GM23248 (cell line): ENCODE data around the gene ARSJ. TPM values are rescaled to one million over a fixed set of nuclear protein-coding genes. Genes with fewer than 3 reads are reported as not detected.

ENCODE experiments used
- DNase-seq: peaks from one replicate; pipeline ENCODE4 v3.0.0-alpha.2; 2015
- H2AFZ ChIP-seq: fragments of 200-600 bp; sonication (generic); 2 replicates; pipeline ENCODE4 v1.6.1; 2016; ENCODE audit warnings: antibody characterized with exemption
- H3F3A ChIP-seq: fragments of 200-600 bp; sonication (generic); 2 replicates; pipeline ENCODE4 v1.6.1; 2016; ENCODE audit warnings: mild to moderate bottlenecking, antibody characterized with exemption, mixed run types; ENCODE audit not compliant: insufficient read depth
- H3K27ac ChIP-seq: fragments of 200-600 bp; sonication (generic); 2 replicates; pipeline ENCODE4 v1.5.1; 2016; ENCODE audit warnings: mild to moderate bottlenecking
- H3K27me3 ChIP-seq: fragments of 200-600 bp; sonication (generic); replicated peaks from 2 replicates; pipeline ENCODE4 v1.6.1; 2016; ENCODE audit warnings: mild to moderate bottlenecking; ENCODE audit not compliant: insufficient read depth
- H3K36me3 ChIP-seq: fragments of 200-600 bp; sonication (generic); 2 replicates; pipeline ENCODE4 v1.6.1; 2016; ENCODE audit warnings: low read depth, mild to moderate bottlenecking
- H3K4me1 ChIP-seq: fragments of 200-600 bp; sonication (generic); 2 replicates; pipeline ENCODE4 v1.6.1; 2016; ENCODE audit warnings: mild to moderate bottlenecking; ENCODE audit not compliant: insufficient read depth
- H3K4me2 ChIP-seq: fragments of 200-600 bp; sonication (generic); one replicate; pipeline ENCODE4 v1.6.1; 2016; ENCODE audit warnings: mild to moderate bottlenecking; ENCODE audit not compliant: unreplicated experiment
- H3K4me3 ChIP-seq: fragments of 200-600 bp; sonication (generic); 2 replicates; pipeline ENCODE4 v1.5.1; 2016; ENCODE audit warnings: mild to moderate bottlenecking
- H3K79me2 ChIP-seq: fragments of 200-600 bp; sonication (generic); 2 replicates; pipeline ENCODE4 v1.6.1; 2016; ENCODE audit warnings: mild to moderate bottlenecking; ENCODE audit not compliant: insufficient read depth
- H3K9ac ChIP-seq: fragments of 200-600 bp; sonication (generic); 2 replicates; pipeline ENCODE4 v1.6.1; 2016; ENCODE audit warnings: mild to moderate bottlenecking
- H3K9me2 ChIP-seq: fragments of 200-600 bp; sonication (generic); 2 replicates; pipeline ENCODE4 v1.6.1; 2016; ENCODE audit warnings: mixed run types, mild to moderate bottlenecking, moderate library complexity; ENCODE audit not compliant: insufficient read depth
- H3K9me3 ChIP-seq: fragments of 200-600 bp; sonication (generic); one replicate; pipeline ENCODE4 v1.6.1; 2017; ENCODE audit warnings: low read depth
- H4K20me1 ChIP-seq: fragments of 200-600 bp; sonication (generic); 2 replicates; pipeline ENCODE4 v1.6.0; 2016; ENCODE audit not compliant: insufficient read depth
- EZH2 ChIP-seq: fragments of 200-600 bp; sonication (generic); IDR thresholded peaks from 2 replicates; pipeline ENCODE4 v1.6.1; 2018; ENCODE audit warnings: antibody characterized with exemption, mild to moderate bottlenecking; ENCODE audit not compliant: insufficient read depth, poor library complexity, severe bottlenecking
- EZH2phosphoT487 ChIP-seq: fragments of 200-600 bp; sonication (generic); IDR thresholded peaks from 2 replicates; pipeline ENCODE4 v1.6.1; 2018; ENCODE audit warnings: antibody characterized with exemption, moderate library complexity, mild to moderate bottlenecking, low read depth; ENCODE audit not compliant: insufficient read depth
- WGBS, 2 experiments: methylation state at CpG; one replicate each; pipeline ENCODE4 v1.1.6; 2015 to 2017; ENCODE audit warnings: low lambda C conversion rate in 2 of 2, low coverage in 1 of 2; ENCODE audit errors: missing lambda C conversion rate in 2 of 2; 5-methylcytosine and 5-hydroxymethylcytosine counted together
- in situ Hi-C: fragments of 300-500 bp; cut with MboI; formaldehyde crosslinking; loops from 2 replicates; pipeline ENCODE4 v1.15.0; 2020
- polyA plus RNA-seq: library from polyadenylated mRNA; unstranded; fragments of >200 nt; fragmentation: Nextera tagmentation; extraction: Ambion mirVana; gene quantifications from 2 replicates; pipeline ENCODE4 v1.2.1, GENCODE V29; 2016
- total RNA-seq: library from RNA; depleted of rRNA; stranded (reverse); fragments of >200 nt; shearing (Covaris generic); gene quantifications from 2 replicates; pipeline ENCODE4 v1.2.3, GENCODE V29; 2014

The ARSJ gene
- total and polyA plus RNA-seq, 2 experiments from 2014 or later: 32.2 to 33.7 TPM

DNA sequence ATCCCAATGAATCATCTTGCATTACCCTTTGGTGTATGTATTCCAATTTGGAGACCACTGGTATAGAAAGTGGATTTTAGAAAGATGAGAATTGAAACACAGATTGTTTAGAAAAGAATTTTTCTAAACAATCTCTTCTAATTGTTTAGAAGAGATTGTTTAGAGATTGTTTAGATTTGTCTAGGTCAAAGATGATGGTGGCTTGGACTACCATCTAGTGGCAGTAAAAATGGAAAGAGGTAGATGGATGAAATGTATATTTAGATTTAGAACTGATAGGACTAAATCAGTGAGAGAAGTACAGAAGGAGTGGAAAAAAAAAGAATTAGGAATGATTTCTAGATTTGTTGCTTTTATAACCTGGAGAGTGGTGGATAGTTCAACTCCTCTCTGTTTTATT, 70.6 kb downstream of the ARSJ start:
- Histone ChIP-seq H2AFZ (no peak overlapping the region), H3K4me1 (no peaks in the 10 kb centered on the region), H3K27me3 (no peaks in the 10 kb centered on the region), H3K79me2 (peaks cover 79% of the 10 kb centered on the region), H3K9me3 (no peaks in the 10 kb centered on the region), H3K27ac (no peak overlapping the region), H3K4me3 (no peak overlapping the region), H3F3A (no peaks in the 10 kb centered on the region), H3K9ac (no peak overlapping the region), H3K36me3 (no peaks in the 10 kb centered on the region; the same call in 1 of the 2 replicates), H3K4me2 (no peak overlapping the region), H4K20me1 (peaks cover 3% of the 10 kb centered on the region; the same call in 1 of the 2 replicates), H3K9me2 (no peaks in the 10 kb centered on the region)
- in situ Hi-C loops: no loop called here
- DNase-seq: peak; percentile 13
- no peak for TF ChIP-seq EZH2
- no peak for TF ChIP-seq EZH2phosphoT487

DNA sequence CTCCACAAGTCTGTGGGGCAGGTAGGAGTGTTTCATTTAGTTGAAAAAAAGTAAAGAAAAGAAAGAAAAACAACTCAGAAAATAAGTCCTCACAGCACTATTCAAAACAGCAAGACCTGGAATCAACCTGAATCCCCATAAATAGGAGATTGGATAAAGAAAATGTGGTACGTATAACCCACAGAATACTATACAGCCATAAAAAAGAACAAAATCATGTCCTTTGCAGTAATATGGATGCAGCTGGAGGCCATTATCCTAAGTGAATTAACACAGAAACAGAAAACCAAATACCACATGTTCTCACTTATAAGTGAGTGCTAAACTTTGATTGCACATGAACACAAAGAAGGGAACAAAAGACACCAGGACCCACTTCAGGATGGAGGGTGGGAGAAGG, 71.9 kb downstream of the ARSJ start:
- H3K27me3 ChIP-seq: no peaks in the 10 kb centered on the region
- peaks cover 2% of the 10 kb centered on the region; the same call in 1 of the 2 replicates for H3K36me3 ChIP-seq
- H3K79me2 ChIP-seq: peaks cover 69% of the 10 kb centered on the region
- 41 to 58% methylated on average over 1 of the region's 1 CpG for WGBS, 2 experiments
- H3F3A ChIP-seq: no peaks in the 10 kb centered on the region
- DNase-seq: no peak
- in situ Hi-C loops: no loop called here
- no peak overlapping the region for H2AFZ ChIP-seq
- H3K4me1 ChIP-seq: no peaks in the 10 kb centered on the region
- no peak overlapping the region for H3K9ac ChIP-seq
- H3K9me2 ChIP-seq: no peaks in the 10 kb centered on the region
- TF ChIP-seq EZH2phosphoT487: no peak
- no peak for TF ChIP-seq EZH2
- H3K9me3 ChIP-seq: no peaks in the 10 kb centered on the region
- no peak overlapping the region for H3K27ac ChIP-seq
- H4K20me1 ChIP-seq: peaks cover 3% of the 10 kb centered on the region; the same call in 1 of the 2 replicates
- no peak overlapping the region for H3K4me3 ChIP-seq
- H3K4me2 ChIP-seq: no peak overlapping the region

DNA sequence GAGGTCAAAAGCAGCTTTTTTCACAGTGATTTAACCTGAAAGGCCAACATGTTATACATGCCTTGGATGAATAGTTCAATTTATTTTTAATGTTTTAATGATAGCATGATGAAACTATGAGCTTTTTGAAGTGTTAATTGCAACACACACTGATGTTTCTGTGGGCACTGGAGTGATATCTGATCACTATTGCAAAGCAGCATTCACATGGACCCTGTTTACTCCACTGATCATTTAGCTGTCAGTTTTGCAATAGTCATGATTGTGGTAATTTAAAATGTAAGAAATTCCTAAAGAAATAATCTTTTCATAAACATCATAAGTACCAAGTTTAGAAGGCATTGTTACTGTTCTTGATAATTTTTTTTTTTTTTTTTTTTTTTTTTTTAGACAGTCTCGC, 74.1 kb downstream of the ARSJ start:
- Histone ChIP-seq H3K9me2 (no peaks in the 10 kb centered on the region), H3K79me2 (peaks cover 56% of the 10 kb centered on the region), H3K27me3 (no peaks in the 10 kb centered on the region), H3K4me1 (no peaks in the 10 kb centered on the region), H3F3A (no peaks in the 10 kb centered on the region), H3K27ac (no peak overlapping the region), H3K4me2 (no peak overlapping the region), H3K4me3 (no peak overlapping the region), H3K9me3 (no peaks in the 10 kb centered on the region), H4K20me1 (peaks cover 3% of the 10 kb centered on the region; the same call in 1 of the 2 replicates), H3K36me3 (peaks cover 16% of the 10 kb centered on the region), H2AFZ (no peak overlapping the region), H3K9ac (no peak overlapping the region)
- TF ChIP-seq EZH2 (no peak), EZH2phosphoT487 (no peak)
- WGBS, 2 experiments: 79% methylated on average over 1 of the region's 1 CpG; no CpG with 5 or more reads in 1 of the 2 experiments
- no peak for DNase-seq
- in situ Hi-C loops: no loop called here

DNA sequence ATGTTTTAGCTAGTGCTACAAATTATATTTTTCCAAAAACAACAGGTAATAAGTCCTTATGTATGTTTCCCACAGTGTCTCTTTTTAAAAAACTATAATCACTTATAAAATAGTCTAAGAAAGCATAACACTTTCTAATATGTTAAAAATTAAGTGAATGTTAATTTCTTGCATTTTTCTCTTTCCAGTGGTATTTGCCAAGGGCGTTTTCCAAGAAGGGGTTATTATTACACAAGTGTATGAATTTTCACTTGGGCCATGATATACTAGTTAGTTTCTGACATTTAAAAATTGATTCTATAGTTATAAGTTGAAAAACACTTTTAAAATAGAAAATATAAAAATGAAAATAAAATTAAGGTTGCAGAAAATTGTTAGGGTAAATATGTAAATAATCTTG, 74.6 kb downstream of the ARSJ start:
- WGBS, 2 experiments: 30 to 35% methylated on average over 1 of the region's 1 CpG
- peaks cover 52% of the 10 kb centered on the region for H3K79me2 ChIP-seq
- no peak for TF ChIP-seq EZH2phosphoT487
- no peak for TF ChIP-seq EZH2

More for the DNA sequence above, 74.6 kb downstream of the ARSJ start:
- H3K27ac ChIP-seq: no peak overlapping the region
- H4K20me1 ChIP-seq: peaks cover 3% of the 10 kb centered on the region; the same call in 1 of the 2 replicates
- no peaks in the 10 kb centered on the region for H3K27me3 ChIP-seq
- DNase-seq: no peak
- no peaks in the 10 kb centered on the region for H3K9me2 ChIP-seq
- H3K4me1 ChIP-seq: no peaks in the 10 kb centered on the region
- in situ Hi-C loops: no loop called here
- H2AFZ ChIP-seq: no peak overlapping the region
- no peaks in the 10 kb centered on the region for H3K9me3 ChIP-seq
- no peak overlapping the region for H3K9ac ChIP-seq
- H3K36me3 ChIP-seq: peaks cover 20% of the 10 kb centered on the region
- H3K4me2 ChIP-seq: no peak overlapping the region
- H3F3A ChIP-seq: no peaks in the 10 kb centered on the region
- H3K4me3 ChIP-seq: no peak overlapping the region
